ENCODE data around the gene SMG6. TPM values are rescaled to one million over a fixed set of nuclear protein-coding genes. Genes with fewer than 3 reads are reported as not detected.

The SMG6 gene
- total RNA-seq (10 to 100 TPM; 45.6 to 65.3 (median 55.8) TPM), polyA plus RNA-seq (10 to 100 TPM in 1 of 2 donors, 1 to 10 TPM in 1; 8.6 to 14.0 TPM), total RNA-seq (132 reads per million, percentile 89 among the genes with 10 or more reads in this experiment)

DNA sequence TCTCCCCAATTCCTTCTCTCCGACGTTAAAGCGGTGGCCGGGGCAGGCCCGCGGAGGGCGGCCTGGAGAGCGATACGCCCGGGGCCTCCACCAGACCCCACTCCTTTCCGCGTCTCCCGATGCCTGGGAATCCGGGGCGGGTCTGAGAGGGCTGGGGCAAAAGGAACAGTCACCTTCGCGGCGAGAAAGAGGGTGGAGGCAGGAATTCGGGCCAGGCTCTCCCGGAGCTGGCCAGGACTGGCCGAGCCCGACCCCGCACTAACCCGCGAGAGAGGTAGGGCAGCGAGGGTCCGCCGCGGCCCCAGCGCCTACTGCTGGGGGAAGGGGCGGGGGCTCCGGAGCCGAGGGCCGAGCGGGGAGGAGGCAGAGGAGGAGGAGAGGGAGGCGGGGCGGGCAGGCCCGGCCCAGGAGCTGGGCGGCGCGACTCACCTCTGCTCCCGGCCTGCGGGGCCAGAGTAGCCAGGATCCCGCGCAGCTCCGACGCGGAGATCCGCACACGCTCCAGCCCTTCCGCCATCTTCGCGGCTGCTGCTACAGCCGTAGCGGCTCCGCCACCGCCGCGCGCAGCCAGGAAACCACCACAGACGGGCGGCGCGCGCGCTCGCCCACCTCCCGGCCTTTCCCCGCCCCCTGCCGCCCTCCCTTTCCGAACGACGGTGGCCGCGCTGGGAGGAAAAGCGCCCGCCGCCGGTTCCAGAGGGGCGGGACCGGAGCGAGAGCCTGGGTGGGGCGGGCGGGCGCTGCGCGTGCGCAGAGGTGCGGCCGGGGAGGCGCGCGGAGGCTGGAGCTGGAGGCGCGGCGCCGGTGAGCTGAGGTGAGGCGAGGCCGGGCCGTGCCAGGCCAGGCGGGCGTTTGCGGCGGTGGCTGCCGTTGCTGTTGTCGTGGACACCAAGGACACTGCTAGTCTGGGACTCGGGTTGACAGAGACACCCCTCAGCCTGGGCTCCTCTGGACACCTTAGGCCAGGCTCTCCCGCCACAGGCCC, at the start of gene SMG6, which contains the start of gene SRR:
SMG6 (minus strand) TSS at position 582 of the 985 bp plus-strand sequence; CDS start at position 517, 65 bp downstream.
SRR (plus strand) TSS at position 747 of the 985 bp plus-strand sequence. CDS start 11,611 bp downstream, outside the sequence.
- Histone ChIP-seq H3K4me3 (ENCODE audit: low read length) (peak within 1 kb of the TSS; percentile 87), H3K9me3 (ENCODE audit: control insufficient read depth in 2 of 3, low read length in 3 of 3) (no peaks in the 10 kb centered on the region), H3K36me3 (ENCODE audit: control insufficient read depth in 2 of 3, insufficient read depth in 3 of 3, low read length in 3 of 3) (peaks cover 4 to 24% (median 5%) of the 10 kb centered on the region in 3 experiments), H3K27ac (ENCODE audit: low read depth, low read length) (peak within 1 kb of the TSS; percentile 98), H3K27me3 (ENCODE audit: control insufficient read depth in 2 of 2, insufficient read depth in 2 of 2, low read length in 2 of 2) (no peaks in the 10 kb centered on the region), H3K4me1 (ENCODE audit: control insufficient read depth in 2 of 2, insufficient read depth in 2 of 2, low read length in 2 of 2) (peaks cover 9 to 13% of the 10 kb centered on the region in 2 donors)
- intact Hi-C loops (cut with micrococcal nuclease), result loop anchor here (1.0 to 10.0 kb wide), 13 partner anchors 33 to 659 kb away; partner anchors contain the start of genes RILP (in 2 of the 2), TSR1 (in 2 of the 2), MNT (in 1 of the 2) and OVCA2 (in 1 of the 2)
- peaks cover 25 to 61% (median 47%) of the 10 kb centered on the region in 7 donors for H3K4me1 Mint-ChIP-seq
- no peaks in the 10 kb centered on the region for H3K9me3 Mint-ChIP-seq
- peak; percentile 87 to 95 (median 93) for DNase-seq
- POLR2A ChIA-PET, result interaction anchor here (0.5 to 2.4 kb wide), 19 partner anchors 11 to 580 kb away, joined by 3 to 21 read pairs (median 3); partner anchors contain the start of genes DPH1, HIC1, RTN4RL1 and TSR1
- ATAC-seq, result peak; percentile 97
- H3K36me3 Mint-ChIP-seq, result peaks cover 8 to 23% (median 12%) of the 10 kb centered on the region in 5 donors
- H3K27me3 Mint-ChIP-seq, result no peaks in the 10 kb centered on the region
- H3K4me3 Mint-ChIP-seq, result peak within 1 kb of the TSS; percentile 90 to 98 (median 92)
- CTCF ChIA-PET, result interaction anchor here (0.8 kb wide), 2 partner anchors 33 to 39 kb away, joined by 3 read pairs; partner anchors contain the start of gene TSR1
- peak within 1 kb of the TSS; percentile 76 to 95 (median 84) for H3K27ac Mint-ChIP-seq

DNA sequence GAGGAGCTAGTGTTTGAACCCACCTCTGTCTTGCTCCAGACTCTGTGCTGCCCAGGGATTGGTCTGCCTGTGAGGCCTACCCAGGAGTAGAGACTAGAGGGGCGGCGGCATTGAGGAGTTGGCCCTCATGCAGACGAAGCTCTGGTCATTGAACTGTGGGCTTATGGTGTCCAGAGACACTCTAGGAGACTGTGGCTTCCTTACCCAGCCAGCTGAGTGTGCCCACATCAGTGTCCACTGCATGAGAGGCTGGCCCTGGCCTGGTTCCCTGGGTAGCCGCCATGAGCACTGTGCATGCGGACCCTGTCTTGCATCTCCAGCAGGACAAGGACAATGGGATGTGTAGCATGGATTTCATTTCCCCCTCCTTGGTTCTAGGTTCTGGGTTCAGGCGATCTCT, 47.7 kb upstream of the SMG6 start:
- H3K4me3 ChIP-seq (ENCODE audit: low read length), result no peak overlapping the region
- no peak for ATAC-seq
- no peak overlapping the region for H3K4me3 Mint-ChIP-seq
- H3K27me3 Mint-ChIP-seq, result no peaks in the 10 kb centered on the region
- no peak for DNase-seq
- H3K27ac ChIP-seq (ENCODE audit: low read depth, low read length), result no peak overlapping the region
- ChIA-PET POLR2A (interaction anchor here (0.6 to 1.6 kb wide), 2 partner anchors 13 to 328 kb away, joined by 3 to 7 read pairs; no protein-coding TSS in a partner anchor), CTCF (no interaction called here)
- no peaks in the 10 kb centered on the region for H3K36me3 Mint-ChIP-seq
- peaks cover 15 to 19% of the 10 kb centered on the region in 2 donors for H3K4me1 ChIP-seq (ENCODE audit: control insufficient read depth in 2 of 2, insufficient read depth in 2 of 2, low read length in 2 of 2)
- no peaks in the 10 kb centered on the region for H3K9me3 ChIP-seq (ENCODE audit: control insufficient read depth in 2 of 3, low read length in 3 of 3)
- no peak overlapping the region for H3K27ac Mint-ChIP-seq
- H3K36me3 ChIP-seq (ENCODE audit: control insufficient read depth in 2 of 3, insufficient read depth in 3 of 3, low read length in 3 of 3), result peaks cover 0 to 3% (median 0%) of the 10 kb centered on the region in 3 experiments
- intact Hi-C loops (cut with micrococcal nuclease), result no loop called here
- peaks cover 0 to 2% (median 0%) of the 10 kb centered on the region in 11 donors for H3K9me3 Mint-ChIP-seq
- no peaks in the 10 kb centered on the region for H3K27me3 ChIP-seq (ENCODE audit: control insufficient read depth in 2 of 2, insufficient read depth in 2 of 2, low read length in 2 of 2)
- peaks cover 15 to 23% (median 19%) of the 10 kb centered on the region in 7 donors for H3K4me1 Mint-ChIP-seq

DNA sequence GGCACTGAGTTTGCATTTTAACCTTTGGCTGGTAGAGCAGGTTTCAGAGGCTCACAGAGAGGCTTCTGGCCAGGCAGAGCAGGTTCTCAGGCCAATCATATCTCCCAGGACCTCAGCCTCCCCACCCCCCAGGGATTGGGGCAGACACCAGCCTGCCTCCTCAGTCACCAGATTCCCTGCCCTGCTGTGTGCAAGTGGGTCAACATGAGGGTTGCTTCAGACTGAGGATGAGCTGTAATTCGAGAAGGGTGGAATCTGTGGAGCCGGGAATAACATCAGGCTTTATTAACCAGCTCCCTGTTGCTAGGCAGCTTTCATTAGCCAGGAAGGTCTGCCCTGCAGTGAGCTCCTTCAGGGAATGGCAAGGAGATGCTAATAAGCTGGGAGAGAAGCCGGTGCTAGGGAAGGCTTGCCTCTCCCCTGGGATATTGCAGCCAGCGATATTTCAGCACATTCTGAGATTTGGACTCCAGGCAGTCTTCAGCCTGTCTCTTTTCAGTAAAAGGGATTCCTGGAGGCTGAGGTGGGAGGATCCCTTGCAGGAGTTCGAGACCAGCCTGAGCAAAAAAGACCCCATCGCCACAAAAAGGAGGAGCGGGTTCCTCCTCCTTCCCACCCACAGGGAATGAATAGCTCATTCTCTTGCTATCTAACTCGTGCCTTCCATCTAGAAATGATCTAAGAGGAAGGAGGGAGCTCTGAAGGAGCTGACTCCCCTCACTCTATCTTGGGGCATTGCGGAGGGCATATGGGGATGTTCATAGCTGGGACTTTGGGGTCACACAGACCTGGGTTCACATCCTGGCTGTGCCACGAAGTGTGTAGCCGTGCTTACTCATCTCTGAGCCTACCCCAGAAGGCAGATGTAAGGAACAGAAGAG, 44.5 kb upstream of the SMG6 start:
- H3K27me3 Mint-ChIP-seq, result no peaks in the 10 kb centered on the region
- peaks cover 0 to 2% (median 0%) of the 10 kb centered on the region in 11 donors for H3K9me3 Mint-ChIP-seq
- ATAC-seq, result no peak
- peaks cover 5 to 11% (median 9%) of the 10 kb centered on the region in 7 donors for H3K4me1 Mint-ChIP-seq
- H3K9me3 ChIP-seq (ENCODE audit: control insufficient read depth in 2 of 3, low read length in 3 of 3), result no peaks in the 10 kb centered on the region
- POLR2A ChIA-PET, result interaction anchor here (0.7 to 1.4 kb wide), 2 partner anchors 9 to 12 kb away, joined by 3 to 4 read pairs; partner anchors contain the start of gene TSR1
- CTCF ChIA-PET, result interaction anchor here (0.5 to 1.0 kb wide), 2 partner anchors 12 to 86 kb away, joined by 3 to 5 read pairs; partner anchors contain the start of gene TSR1
- intact Hi-C loops (cut with micrococcal nuclease), result no loop called here
- no peak overlapping the region for H3K4me3 ChIP-seq (ENCODE audit: low read length)
- H3K36me3 ChIP-seq (ENCODE audit: control insufficient read depth in 2 of 3, insufficient read depth in 3 of 3, low read length in 3 of 3), result peaks cover 0 to 23% (median 4%) of the 10 kb centered on the region in 3 experiments
- DNase-seq, result no peak
- no peaks in the 10 kb centered on the region for H3K27me3 ChIP-seq (ENCODE audit: control insufficient read depth in 2 of 2, insufficient read depth in 2 of 2, low read length in 2 of 2)
- peaks cover 0 to 12% (median 3%) of the 10 kb centered on the region in 5 donors for H3K36me3 Mint-ChIP-seq
- H3K4me3 Mint-ChIP-seq, result no peak overlapping the region
- H3K27ac ChIP-seq (ENCODE audit: low read depth, low read length), result no peak overlapping the region
- H3K27ac Mint-ChIP-seq, result no peak overlapping the region
- H3K4me1 ChIP-seq (ENCODE audit: control insufficient read depth in 2 of 2, insufficient read depth in 2 of 2, low read length in 2 of 2), result peaks cover 0 to 3% of the 10 kb centered on the region in 2 donors

DNA sequence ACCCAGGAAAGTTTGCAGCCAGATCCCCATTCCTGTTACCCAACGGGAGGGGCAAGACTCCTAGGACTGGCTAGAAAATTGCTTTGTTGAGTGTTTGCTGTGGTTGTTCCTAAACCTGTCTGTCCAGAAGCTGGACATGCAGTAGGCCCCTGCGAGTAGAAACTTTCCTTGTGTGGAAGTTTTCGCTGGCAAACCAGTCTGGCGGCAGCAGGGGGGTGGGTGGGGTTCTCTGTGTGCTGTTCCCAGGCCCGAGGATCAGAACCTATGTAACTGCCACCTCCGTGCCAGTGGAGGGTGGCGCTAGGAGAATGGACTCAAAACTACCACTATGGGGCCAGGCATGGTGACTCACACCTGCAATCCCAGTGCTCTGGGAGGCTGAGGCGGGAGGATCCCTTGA, 42.9 kb upstream of the SMG6 start:
- H3K4me1 ChIP-seq (ENCODE audit: control insufficient read depth in 2 of 2, insufficient read depth in 2 of 2, low read length in 2 of 2), result no peaks in the 10 kb centered on the region
- DNase-seq, result no peak
- H3K9me3 ChIP-seq (ENCODE audit: control insufficient read depth in 2 of 3, low read length in 3 of 3), result no peaks in the 10 kb centered on the region
- ATAC-seq, result no peak
- ChIA-PET CTCF (no interaction called here), POLR2A (interaction anchor here (2.1 kb wide), 1 partner anchor 9 kb away, joined by 7 read pairs; the partner anchor contains the start of genes SGSM2 and TSR1)
- Mint-ChIP-seq H3K9me3 (peaks cover 0 to 2% (median 0%) of the 10 kb centered on the region in 11 donors), H3K27ac (no peak overlapping the region), H3K36me3 (peaks cover 0 to 16% (median 7%) of the 10 kb centered on the region in 5 donors), H3K4me3 (no peak overlapping the region), H3K27me3 (no peaks in the 10 kb centered on the region), H3K4me1 (peaks cover 3 to 13% (median 8%) of the 10 kb centered on the region in 7 donors)
- H3K27ac ChIP-seq (ENCODE audit: low read depth, low read length), result no peak overlapping the region
- H3K27me3 ChIP-seq (ENCODE audit: control insufficient read depth in 2 of 2, insufficient read depth in 2 of 2, low read length in 2 of 2), result no peaks in the 10 kb centered on the region
- H3K4me3 ChIP-seq (ENCODE audit: low read length), result no peak overlapping the region
- H3K36me3 ChIP-seq (ENCODE audit: control insufficient read depth in 2 of 3, insufficient read depth in 3 of 3, low read length in 3 of 3), result peaks cover 0 to 28% (median 4%) of the 10 kb centered on the region in 3 experiments
- intact Hi-C loops (cut with micrococcal nuclease), result no loop called here

DNA sequence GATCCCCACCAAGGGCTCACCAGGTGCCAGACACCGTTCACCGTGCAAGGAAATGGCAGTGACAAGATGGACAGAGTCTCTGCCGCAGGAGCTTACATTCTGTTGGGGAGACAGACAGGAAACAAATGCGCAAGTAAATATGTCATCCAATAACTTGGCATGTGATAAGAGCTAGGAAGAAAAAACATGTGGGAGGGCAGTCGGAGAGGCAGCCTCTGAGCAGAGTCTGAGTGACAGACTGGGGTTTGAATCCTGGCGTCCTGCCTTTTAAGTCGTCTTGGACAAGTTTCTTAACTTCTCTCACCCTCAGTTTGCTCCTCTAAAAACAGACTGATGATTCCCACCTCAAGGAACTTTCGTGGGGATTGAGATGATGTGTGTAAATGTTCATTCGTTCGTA, 40.9 kb upstream of the SMG6 start:
- intact Hi-C loops (cut with micrococcal nuclease), result no loop called here
- Histone ChIP-seq H3K4me3 (ENCODE audit: low read length) (no peak overlapping the region), H3K9me3 (ENCODE audit: control insufficient read depth in 2 of 3, low read length in 3 of 3) (no peaks in the 10 kb centered on the region), H3K36me3 (ENCODE audit: control insufficient read depth in 2 of 3, insufficient read depth in 3 of 3, low read length in 3 of 3) (peaks cover 0 to 36% (median 4%) of the 10 kb centered on the region in 3 experiments), H3K27me3 (ENCODE audit: control insufficient read depth in 2 of 2, insufficient read depth in 2 of 2, low read length in 2 of 2) (no peaks in the 10 kb centered on the region), H3K27ac (ENCODE audit: low read depth, low read length) (no peak overlapping the region), H3K4me1 (ENCODE audit: control insufficient read depth in 2 of 2, insufficient read depth in 2 of 2, low read length in 2 of 2) (no peaks in the 10 kb centered on the region)
- ChIA-PET POLR2A (no interaction called here), CTCF (no interaction called here)
- Mint-ChIP-seq H3K9me3 (no peaks in the 10 kb centered on the region), H3K4me3 (no peak overlapping the region), H3K4me1 (peaks cover 3 to 18% (median 12%) of the 10 kb centered on the region in 7 donors), H3K36me3 (peaks cover 0 to 16% (median 7%) of the 10 kb centered on the region in 5 donors), H3K27ac (no peak overlapping the region), H3K27me3 (no peaks in the 10 kb centered on the region)
- ATAC-seq (no peak), DNase-seq (no peak)
